ENCODE results near the gene SRGAP2B.
"Not testable (repeated sequence)": the region's sequence is repeated elsewhere in the genome, so short reads cannot be mapped to it uniquely, and the experiment has no call there.

SRGAP2B gene

GRCh38 chr1:144894454-144895201 lies 200.5 kb downstream of the SRGAP2B start:
- DNase-seq (ENCODE audit: low read depth) = not testable (repeated sequence)

GRCh38 chr1:144893710-144894438 lies 201.3 kb downstream of the SRGAP2B start:
- DNase-seq (ENCODE audit: low read depth) = not testable (repeated sequence)

GRCh38 chr1:144893062-144893461 lies 202.1 kb downstream of the SRGAP2B start:
- not testable (repeated sequence) for DNase-seq (ENCODE audit: low read depth)

GRCh38 chr1:144889450-144890115 lies 205.5 kb downstream of the SRGAP2B start:
- not testable (repeated sequence) for DNase-seq (ENCODE audit: low read depth)

- not testable (repeated sequence) for DNase-seq (ENCODE audit: low read depth)
These were observed 212.1 kb downstream of the SRGAP2B start for GRCh38 chr1:144883022-144883421.

- DNase-seq (ENCODE audit: low read depth) = not testable (repeated sequence)
These were observed 212.8 kb downstream of the SRGAP2B start for GRCh38 chr1:144882343-144882742.

- DNase-seq (ENCODE audit: low read depth) = not testable (repeated sequence)
These were observed 236.5 kb downstream of the SRGAP2B start for GRCh38 chr1:144858607-144859006.

Measured in amniotic epithelial cell (primary cell).